CD1c-positive myeloid dendritic cell (primary cell): ENCODE data around the gene MTHFD2.
A peak's percentile ranks its signal among the peaks of the same experiment; 100 is the strongest.
"Not testable (repeated sequence)": the region's sequence is repeated elsewhere in the genome, so short reads cannot be mapped to it uniquely, and the experiment has no call there.

Experiments
- DNase-seq: peaks from one replicate; pipeline ENCODE4 v3.0.0-alpha.2; 2016; ENCODE audit errors: extremely low spot score

Gene MTHFD2

DNA sequence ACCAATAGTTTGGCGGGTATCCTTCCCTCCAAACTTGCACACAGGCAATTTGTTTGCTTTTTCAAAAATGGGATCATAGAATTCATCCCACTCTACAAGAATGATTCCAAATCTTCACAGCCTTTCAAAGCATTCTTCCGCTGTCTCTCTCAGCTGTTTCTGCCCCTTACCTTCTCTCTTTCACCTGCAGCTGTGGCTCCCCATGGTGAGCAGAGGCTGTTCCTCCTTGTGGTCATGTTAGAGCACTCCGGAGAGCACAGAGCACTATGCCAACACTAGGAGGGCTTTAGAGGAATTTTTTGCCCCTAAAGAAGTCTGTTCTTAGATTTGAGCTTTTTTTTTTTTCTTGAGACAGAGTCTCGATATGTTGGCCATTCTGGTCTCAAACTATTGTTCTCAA is 30.4 kb downstream of the MTHFD2 start:
- DNase-seq: no peak

DNA sequence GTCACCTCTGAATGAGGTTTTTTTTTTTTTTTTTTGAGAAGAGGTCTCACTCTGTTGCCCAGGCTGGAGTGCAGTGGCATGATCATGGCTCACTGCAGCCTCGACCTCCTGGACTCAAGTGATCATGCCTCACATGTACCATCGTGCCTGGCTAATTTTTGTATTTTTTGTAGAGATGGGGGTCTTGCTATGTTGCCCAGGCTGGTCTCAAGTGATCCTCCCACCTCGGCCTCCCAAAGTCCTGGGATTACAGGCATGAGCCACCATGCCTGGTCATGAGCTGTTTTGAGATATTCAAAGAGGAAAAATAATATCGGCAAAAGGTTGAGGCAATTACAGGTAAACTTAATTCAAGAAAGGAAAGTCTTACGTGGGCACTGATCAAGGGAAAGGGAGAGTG is 31.4 kb downstream of the MTHFD2 start:
- not testable (repeated sequence) for DNase-seq

DNA sequence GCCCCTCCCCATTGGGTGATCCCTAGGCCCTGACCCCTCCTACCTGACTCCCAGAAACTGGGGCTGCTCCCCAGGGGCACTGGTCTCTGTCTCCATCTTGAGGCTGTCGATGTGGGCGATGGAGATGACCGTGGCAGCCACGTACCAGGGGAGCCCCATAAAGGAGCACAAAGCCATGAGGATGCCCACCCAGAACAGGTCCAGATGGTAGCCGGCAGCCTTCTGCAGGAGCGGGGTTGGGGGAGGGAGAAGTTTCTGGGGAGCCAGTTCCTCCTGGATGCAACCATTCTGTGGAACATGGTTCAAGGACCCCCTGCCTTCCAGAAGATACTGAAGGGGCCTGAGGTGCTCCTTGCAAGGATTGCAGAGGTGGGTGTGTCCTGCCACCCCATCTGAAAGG is 34.0 kb downstream of the MTHFD2 start:
- no peak for DNase-seq

- DNase-seq: no peak
Observed at GRCh38 chr2:74233648-74234047, 35.2 kb downstream of the MTHFD2 start.

GRCh38 chr2:74235041-74235440 is 36.6 kb downstream of the MTHFD2 start:
- DNase-seq: no peak

DNA sequence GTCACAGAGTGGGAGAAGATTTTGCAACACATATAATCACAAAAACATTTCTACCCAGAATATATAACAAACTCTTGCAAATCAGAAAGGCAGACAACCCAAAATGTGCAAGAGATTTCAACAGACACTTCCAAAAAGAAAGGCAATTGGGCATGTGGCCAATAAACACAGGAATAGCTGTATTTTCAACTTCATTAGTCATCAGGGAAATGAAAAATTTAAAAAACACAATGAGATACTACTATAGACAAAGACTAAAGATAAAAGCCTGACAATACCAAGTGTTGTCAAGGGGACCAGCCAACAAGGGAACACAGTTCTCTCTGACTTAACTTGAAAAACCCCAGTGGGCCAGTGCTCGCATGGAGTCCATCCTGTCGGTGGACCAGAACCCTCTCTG is 40.5 kb downstream of the MTHFD2 start:
- DNase-seq: no peak

- no peak for DNase-seq
Observed at GRCh38 chr2:74239346-74239745, 40.9 kb downstream of the MTHFD2 start.

- DNase-seq: no peak
Observed at GRCh38 chr2:74242354-74243071, 44.1 kb downstream of the MTHFD2 start.

GRCh38 chr2:74244286-74244685 is 45.9 kb downstream of the MTHFD2 start:
- no peak for DNase-seq

- no peak for DNase-seq
Observed at GRCh38 chr2:74246496-74247195, 48.2 kb downstream of the MTHFD2 start.

- DNase-seq: no peak
Observed at GRCh38 chr2:74249406-74250122, 51.1 kb downstream of the MTHFD2 start.

DNA sequence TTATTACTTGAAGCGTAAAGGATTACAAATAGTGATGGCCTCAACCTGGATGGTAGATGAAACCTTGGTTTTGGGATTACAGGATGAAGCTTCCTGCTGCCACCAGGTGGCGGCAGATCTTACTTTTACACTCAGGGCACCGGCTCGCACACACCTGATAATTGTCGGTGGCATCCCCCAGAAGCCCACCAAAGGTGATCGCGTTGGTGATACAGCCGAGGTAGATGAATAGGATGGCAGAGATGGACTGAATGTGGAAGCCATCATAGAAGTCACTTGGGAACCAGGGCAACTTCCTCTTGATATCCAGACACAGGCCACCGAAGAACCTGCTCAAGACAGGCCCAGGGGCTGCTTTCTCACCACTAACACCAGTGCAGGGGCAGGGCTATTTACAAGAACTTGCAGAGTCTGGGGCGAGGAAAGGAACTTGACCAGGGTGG is 51.8 kb downstream of the MTHFD2 start:
- peak; percentile 40 for DNase-seq

DNA sequence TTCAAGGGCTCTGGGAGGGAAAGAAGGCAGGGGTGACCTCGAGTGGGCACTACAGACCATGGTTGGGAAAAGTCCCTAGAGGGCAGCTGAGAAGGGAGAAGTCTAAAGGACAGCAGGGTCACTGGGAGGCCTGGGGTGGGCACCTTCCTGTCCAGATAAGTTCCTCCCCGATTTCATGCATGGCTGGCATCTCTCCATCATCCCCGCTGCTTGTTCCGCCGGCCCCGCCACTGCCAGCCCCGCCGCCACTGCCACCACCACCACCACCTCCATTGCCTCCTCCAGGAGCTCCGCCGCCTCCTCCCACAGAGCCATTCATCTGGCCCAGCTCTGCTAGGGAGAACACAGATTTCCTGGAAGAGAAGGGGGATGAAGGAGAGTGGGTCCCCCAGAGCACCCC is 53.6 kb downstream of the MTHFD2 start:
- no peak for DNase-seq

- no peak for DNase-seq
Observed at GRCh38 chr2:74252862-74253261, 54.4 kb downstream of the MTHFD2 start.

DNA sequence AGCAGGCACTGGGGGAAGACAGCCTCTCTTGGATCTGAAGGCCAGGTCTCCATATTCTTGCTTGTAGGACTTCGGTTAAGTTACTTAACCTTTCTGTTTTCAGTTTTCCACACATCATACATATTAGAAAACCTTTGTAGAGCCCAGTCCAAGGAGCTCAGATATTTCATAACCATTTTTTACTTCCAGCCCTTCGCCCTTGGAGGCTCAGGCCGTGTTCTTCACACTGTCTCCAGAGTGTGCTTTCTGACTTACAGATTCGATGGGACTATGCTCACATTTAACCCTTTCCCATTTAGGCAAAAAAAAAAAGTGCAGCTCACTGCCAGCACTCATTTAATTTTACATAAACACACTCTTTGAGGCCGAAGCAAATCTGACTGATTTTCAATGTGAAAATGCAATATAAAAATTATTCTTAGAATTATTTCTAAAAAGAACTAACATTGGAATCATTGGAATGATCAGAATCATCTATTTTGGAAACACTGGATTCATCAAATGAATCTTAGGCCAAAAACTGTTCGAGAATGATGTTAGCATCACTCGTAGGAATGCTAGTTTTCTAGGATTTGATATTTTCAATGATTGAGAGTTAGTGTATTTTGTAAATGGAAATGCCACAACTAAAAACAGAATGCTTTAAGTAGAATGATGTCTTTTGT is 55.0 kb downstream of the MTHFD2 start:
- DNase-seq: no peak

- DNase-seq: no peak
Observed at GRCh38 chr2:74253971-74254310, 55.5 kb downstream of the MTHFD2 start.

DNA sequence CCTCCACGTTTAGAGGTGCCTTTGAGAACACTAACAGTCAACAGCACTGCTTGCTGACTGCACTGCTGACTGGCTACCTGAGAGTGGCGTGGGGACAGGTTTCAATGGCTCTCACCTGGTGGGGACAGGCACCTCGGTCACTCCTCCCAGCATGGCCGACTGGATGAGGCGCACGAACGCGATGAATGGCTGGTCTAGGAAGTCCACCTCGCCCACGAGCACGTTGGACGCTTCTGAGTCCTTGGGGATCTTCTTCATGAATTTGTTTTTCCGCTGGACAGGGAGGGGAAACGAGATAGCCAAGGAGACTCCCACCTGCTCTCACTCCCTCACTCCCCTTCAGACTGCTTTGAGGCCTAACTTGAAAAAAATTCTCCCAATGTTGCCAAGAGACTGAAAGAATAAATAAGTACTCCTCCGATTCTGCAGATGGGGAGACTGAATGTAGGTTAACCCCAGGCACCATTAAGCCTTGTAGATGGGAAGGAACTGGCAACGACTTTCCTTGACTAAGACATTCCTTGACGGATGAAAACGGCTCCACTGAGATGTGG is 57.3 kb downstream of the MTHFD2 start:
- DNase-seq: no peak

- no peak for DNase-seq
Observed at GRCh38 chr2:74259191-74259590, 60.8 kb downstream of the MTHFD2 start.

DNA sequence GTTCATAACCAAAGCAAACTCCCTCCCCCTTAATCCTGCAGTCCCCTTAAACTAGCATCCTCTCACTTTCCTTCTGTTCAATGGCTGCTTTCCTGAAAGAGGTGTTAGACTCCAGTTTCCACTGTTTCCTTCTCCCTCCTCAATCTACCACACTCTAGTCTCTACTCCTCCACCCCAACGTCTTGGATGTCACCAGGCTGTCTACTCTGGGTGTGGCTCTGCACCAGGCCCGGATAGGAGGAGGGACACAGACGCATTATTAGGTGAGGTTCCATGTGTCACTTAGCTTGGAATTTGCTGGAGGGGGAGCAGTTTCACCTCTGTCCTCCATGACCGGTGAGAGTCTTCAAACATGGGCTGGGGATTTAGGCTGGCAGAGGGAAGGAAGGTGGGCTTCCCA is 61.3 kb downstream of the MTHFD2 start:
- no peak for DNase-seq

GRCh38 chr2:74260495-74260894 is 62.1 kb downstream of the MTHFD2 start:
- DNase-seq: no peak

GRCh38 chr2:74261204-74261864 is 62.9 kb downstream of the MTHFD2 start:
- no peak for DNase-seq

DNA sequence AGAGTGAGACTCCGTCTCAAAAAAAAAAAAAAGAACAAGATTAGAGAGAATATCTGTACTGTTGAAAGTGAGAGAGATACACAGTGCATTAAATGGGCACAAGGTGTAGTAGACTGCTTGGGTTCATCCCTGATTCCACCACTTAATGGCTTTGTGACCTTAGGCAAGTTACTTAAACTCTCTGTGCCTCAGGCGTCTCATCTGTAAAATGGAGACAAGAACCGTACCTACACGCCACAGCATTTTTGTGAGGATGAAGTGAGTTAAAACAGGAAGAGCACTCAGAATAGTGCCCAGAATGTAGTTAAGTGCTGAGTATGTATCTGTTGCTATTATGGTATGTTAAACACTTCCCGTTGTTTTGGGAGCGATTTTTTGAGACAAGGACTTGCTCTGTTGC is 64.3 kb downstream of the MTHFD2 start:
- no peak for DNase-seq
